ENCODE data around the gene TPSG1.

- TF ChIP-seq CTCF (IDR thresholded peaks at IDR 0.05) (no peak), POLR2A (IDR thresholded peaks at IDR 0.05) (no peak)
Observed at GRCh38 chr16:1264345-1265089, 39.4 kb upstream of the TPSG1 start.
